Measurements from ENCODE around the gene SH2D7. TPM values are rescaled to one million over a fixed set of nuclear protein-coding genes. Genes with fewer than 3 reads are reported as not detected.

SH2D7 gene
- total RNA-seq, 1 experiment from 2014 or later, result not detected

DNA sequence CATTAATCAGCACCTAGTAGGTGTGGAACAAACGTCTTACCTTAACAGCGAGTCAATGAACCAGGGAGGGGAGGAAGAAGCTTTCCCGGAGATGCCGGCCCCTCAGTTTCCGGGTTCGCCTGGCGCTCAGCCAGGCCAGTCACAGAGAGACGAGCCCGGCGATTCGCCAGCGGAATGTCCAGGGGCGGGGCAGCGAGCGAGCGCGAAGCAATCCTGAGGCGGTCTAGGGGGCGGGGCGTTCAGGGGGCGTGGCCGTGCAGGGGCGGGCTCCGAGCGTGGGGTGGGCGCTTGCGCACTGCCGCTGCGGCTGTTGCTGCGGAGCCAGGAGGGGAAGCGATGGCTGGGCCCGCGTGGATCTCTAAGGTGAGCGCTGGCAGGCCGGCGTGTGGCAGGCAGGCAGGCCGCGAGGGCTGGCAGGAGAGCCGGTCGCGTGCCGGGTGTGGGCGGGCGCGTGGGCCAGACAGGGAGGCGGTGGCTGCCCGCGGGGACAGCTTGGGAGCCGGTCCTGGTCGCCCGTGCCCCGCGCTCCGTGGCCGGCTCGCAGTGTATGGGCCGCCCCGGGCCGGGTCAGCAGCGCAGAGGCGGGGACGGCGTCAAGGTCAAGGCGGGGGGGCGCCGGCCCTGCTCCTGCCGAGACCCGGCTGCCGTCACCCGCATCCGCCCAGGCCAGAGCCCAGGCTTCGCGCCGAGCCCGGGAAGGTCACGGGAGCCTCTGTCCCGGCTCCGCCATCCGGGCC is 56.9 kb downstream of the SH2D7 start, which contains the start of gene IDH3A:
TSS of gene IDH3A (plus strand) at position 295 of the 737 bp plus-strand sequence. CDS start at position 337, 42 bp downstream.
- Mint-ChIP-seq H3K27ac (peak within 1 kb of the TSS; percentile 24 to 95 (median 68); a peak in 4 of 7 replicates), H3K9me3 (no peaks in the 10 kb centered on the region; a peak in 1 of 5 replicates), H3K36me3 (ENCODE audit: insufficient read depth in 1 of 3, low read depth in 3 of 3) (peaks cover 0 to 5% (median 1%) of the 10 kb centered on the region in 3 experiments; a peak in 2 of 7 replicates), H3K4me3 (peak within 1 kb of the TSS; percentile 94 to 95), H3K4me1 (peaks cover 11 to 22% of the 10 kb centered on the region in 2 experiments), H3K27me3 (ENCODE audit: low read depth) (peaks cover 2% of the 10 kb centered on the region; the same call in 1 of the 2 replicates)
- Histone ChIP-seq H3K18ac (ENCODE audit: insufficient read length, low read depth, low read length) (no peak within 1 kb of the TSS), H4K5ac (ENCODE audit: insufficient read length, low read depth, low read length) (no peak within 1 kb of the TSS), H3K23ac (ENCODE audit: insufficient read length, low read depth, low read length) (no peak within 1 kb of the TSS), H3T11ph (ENCODE audit: low read length) (no peak within 1 kb of the TSS), H3K79me1 (ENCODE audit: insufficient read depth, low read depth, low read length, poor library complexity, severe bottlenecking) (no peaks in the 10 kb centered on the region), H2BK5ac (ENCODE audit: insufficient read length, low read length) (no peak within 1 kb of the TSS), H2BK15ac (ENCODE audit: low read depth, low read length) (no peak within 1 kb of the TSS), H4K8ac (replicated peaks; ENCODE audit: insufficient read length, low read depth, low read length) (no peak within 1 kb of the TSS), H3K79me2 (ENCODE audit: insufficient read depth, low read length) (no peaks in the 10 kb centered on the region), H3K14ac (ENCODE audit: insufficient read depth, low read length) (no peak within 1 kb of the TSS), H2AFZ (ENCODE audit: low read length) (no peak within 1 kb of the TSS), H2AK5ac (ENCODE audit: insufficient read length, low read length) (no peak within 1 kb of the TSS), H3K23me2 (ENCODE audit: insufficient read length, low read depth, low read length, poor library complexity, severe bottlenecking) (peaks cover 3% of the 10 kb centered on the region), H3K4me2 (ENCODE audit: insufficient read depth, insufficient read length, low read length) (peak within 1 kb of the TSS; percentile 78), H3K9me3 (ENCODE audit: control insufficient read depth, low read depth, low read length) (no peaks in the 10 kb centered on the region), H3K4me1 (ENCODE audit: insufficient read depth, low read length) (no peaks in the 10 kb centered on the region), H3K27me3 (ENCODE audit: insufficient read depth, low read length) (no peaks in the 10 kb centered on the region; the same call in 1 of the 2 replicates), H4K91ac (ENCODE audit: insufficient read length, low read depth, low read length) (no peak within 1 kb of the TSS), H3K27ac (ENCODE audit: insufficient read length, low read depth, low read length) (no peak within 1 kb of the TSS), H4K20me1 (ENCODE audit: control insufficient read depth, insufficient read depth, insufficient read length) (no peaks in the 10 kb centered on the region), H2BK120ac (ENCODE audit: low read depth, low read length, poor library complexity, severe bottlenecking) (no peak within 1 kb of the TSS), H3K9ac (ENCODE audit: extremely low read depth, insufficient read length, low read length) (peak within 1 kb of the TSS; percentile 57), H2BK12ac (ENCODE audit: insufficient read length, low read depth, low read length) (no peak within 1 kb of the TSS), H3K56ac (ENCODE audit: insufficient read length, low read depth, low read length) (no peak within 1 kb of the TSS), H3K4ac (ENCODE audit: low read depth, low read length) (no peak within 1 kb of the TSS), H2BK20ac (ENCODE audit: low read depth, low read length, poor library complexity, severe bottlenecking) (no peak within 1 kb of the TSS)
- TF ChIP-seq, protein P1, sequence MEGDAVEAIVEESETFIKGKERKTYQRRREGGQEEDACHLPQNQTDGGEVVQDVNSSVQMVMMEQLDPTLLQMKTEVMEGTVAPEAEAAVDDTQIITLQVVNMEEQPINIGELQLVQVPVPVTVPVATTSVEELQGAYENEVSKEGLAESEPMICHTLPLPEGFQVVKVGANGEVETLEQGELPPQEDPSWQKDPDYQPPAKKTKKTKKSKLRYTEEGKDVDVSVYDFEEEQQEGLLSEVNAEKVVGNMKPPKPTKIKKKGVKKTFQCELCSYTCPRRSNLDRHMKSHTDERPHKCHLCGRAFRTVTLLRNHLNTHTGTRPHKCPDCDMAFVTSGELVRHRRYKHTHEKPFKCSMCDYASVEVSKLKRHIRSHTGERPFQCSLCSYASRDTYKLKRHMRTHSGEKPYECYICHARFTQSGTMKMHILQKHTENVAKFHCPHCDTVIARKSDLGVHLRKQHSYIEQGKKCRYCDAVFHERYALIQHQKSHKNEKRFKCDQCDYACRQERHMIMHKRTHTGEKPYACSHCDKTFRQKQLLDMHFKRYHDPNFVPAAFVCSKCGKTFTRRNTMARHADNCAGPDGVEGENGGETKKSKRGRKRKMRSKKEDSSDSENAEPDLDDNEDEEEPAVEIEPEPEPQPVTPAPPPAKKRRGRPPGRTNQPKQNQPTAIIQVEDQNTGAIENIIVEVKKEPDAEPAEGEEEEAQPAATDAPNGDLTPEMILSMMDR (conservative IDR thresholded peaks at IDR 0.05), result no peak
- DNase-seq, result peak; percentile 97
- WGBS (ENCODE audit: extremely low coverage, insufficient read length, low lambda C conversion rate), result no CpG with 5 or more reads among the region's 79 CpGs
